K562 (cell line): Measurements from ENCODE around the gene BORCS5. TPM values are rescaled to one million over a fixed set of nuclear protein-coding genes. Genes with fewer than 3 reads are reported as not detected.

ENCODE experiments used
- ATAC-seq: fragments of 200-7000 bp; cut with Tn5 transposase; 3 replicates; pipeline ENCODE4 v1.9.1; 2020; ENCODE audit warnings: moderate library complexity
- BruUV-seq: library from RNA; stranded (reverse); fragments of 400-500 nt; replicated peaks from 2 replicates; lab custom pipeline; 2021; lab: Mats Ljungman, UMichigan
- CTCF ChIA-PET: fragments of 300-600 bp; formaldehyde crosslinking; extraction: SDS; loops from one replicate; lab custom pipeline; 2021; ENCODE audit warnings: low intra/inter-chr PET ratio; lab: Yijun Ruan, JAX
- POLR2A ChIA-PET: fragments of 300-600, 350-650 bp; sonication (Branson Sonifier 250); formaldehyde crosslinking; extraction: SDS; loops from one replicate; lab custom pipeline; 2021; ENCODE audit warnings: antibody characterized with exemption, inconsistent platforms; lab: Yijun Ruan, JAX
- DNase-seq, 4 experiments: peaks; one replicate each; pipeline versions ENCODE4 v3.0.0 to v3.0.0-alpha.2; 2011 to 2018; ENCODE audit warnings: low spot score in 3 of 4, mixed read lengths in 3 of 4; ENCODE audit errors: extremely low read depth in 1 of 4
- FAIRE-seq: peaks from 2 replicates; lab custom pipeline; 2011; peaks lifted over from hg19 to GRCh38; lab: Jason Lieb, UNC
- H2AFZ ChIP-seq: 2 replicates; pipeline ENCODE4 v1.6.0; 2011; ENCODE audit warnings: low read depth, low read length, control low read depth, inconsistent platforms
- H3K27ac ChIP-seq: fragments of 200-600 bp; 3 replicates; pipeline ENCODE4 v1.8.0; 2011; ENCODE audit warnings: low read depth, mild to moderate bottlenecking, control low read depth, inconsistent platforms, low read length, moderate library complexity, mixed read lengths; ENCODE audit errors: extremely low read depth
- H3K27me3 ChIP-seq, 2 experiments: fragments of 300-600 bp in 1 of 2; 2 replicates in 1 of 2; 3 replicates in 1 of 2; pipeline versions ENCODE4 v1.6.0 to v1.8.0; 2011; ENCODE audit warnings: inconsistent platforms in 2 of 2, low read length in 2 of 2, mild to moderate bottlenecking in 1 of 2, mixed read lengths in 1 of 2, moderate library complexity in 1 of 2; ENCODE audit not compliant: control insufficient read depth in 2 of 2, insufficient read depth in 2 of 2
- H3K36me3 ChIP-seq: fragments of 300-600 bp; 3 replicates; pipeline ENCODE4 v1.8.0; 2011; ENCODE audit warnings: mild to moderate bottlenecking, low read length, inconsistent platforms; ENCODE audit not compliant: control insufficient read depth, insufficient read depth
- H3K4me1 ChIP-seq, 2 experiments: fragments of 200-600 bp in 1 of 2; replicated peaks in 1 of 2; 2 replicates in 1 of 2; 3 replicates in 1 of 2; pipeline versions ENCODE4 v1.5.1 to v1.8.0; 2011; ENCODE audit warnings: inconsistent platforms in 2 of 2, low read length in 2 of 2, mild to moderate bottlenecking in 1 of 2, mixed read lengths in 1 of 2, moderate library complexity in 1 of 2; ENCODE audit not compliant: control insufficient read depth in 2 of 2, insufficient read depth in 2 of 2
- H3K4me2 ChIP-seq: 2 replicates; pipeline ENCODE4 v1.6.1; 2011; ENCODE audit warnings: low read length, control low read depth, inconsistent platforms, mixed read lengths; ENCODE audit not compliant: insufficient read depth
- H3K4me3 ChIP-seq: fragments of 200-600 bp; sonication (generic), shearing (Covaris generic); 2 replicates; pipeline ENCODE4 v1.5.1; 2016; ENCODE audit warnings: control low read depth, inconsistent platforms
- H3K79me2 ChIP-seq: fragments of 200-600 bp; 3 replicates; pipeline ENCODE4 v1.8.0; 2011; ENCODE audit warnings: low read length, inconsistent platforms; ENCODE audit not compliant: control insufficient read depth, insufficient read depth
- H3K9ac ChIP-seq, 2 experiments: 2 replicates each; pipeline versions ENCODE4 v1.6.0 to v1.6.1; 2011; ENCODE audit warnings: low read depth in 2 of 2, low read length in 2 of 2, control low read depth in 1 of 2, inconsistent platforms in 1 of 2, mild to moderate bottlenecking in 1 of 2, mixed read lengths in 1 of 2; ENCODE audit not compliant: insufficient read depth in 1 of 2
- H3K9me1 ChIP-seq: one replicate; pipeline ENCODE4 v1.6.0; 2011; ENCODE audit warnings: inconsistent platforms, mild to moderate bottlenecking, low read length, moderate library complexity; ENCODE audit not compliant: control insufficient read depth, insufficient read depth
- H3K9me3 ChIP-seq: replicated peaks from 2 replicates; pipeline ENCODE4 v1.5.1; 2011; ENCODE audit warnings: low read depth, low read length, inconsistent platforms; ENCODE audit not compliant: control insufficient read depth, insufficient read depth
- H4K20me1 ChIP-seq: replicated peaks from 2 replicates; pipeline ENCODE4 v1.6.1; 2011; ENCODE audit warnings: low read length, inconsistent platforms, mixed read lengths; ENCODE audit not compliant: control insufficient read depth, insufficient read depth
- DACH1 ChIP-seq: fragments of 450-650 bp; IDR thresholded peaks from 2 replicates; pipeline ENCODE4 v1.6.1; 2018; ENCODE audit not compliant: partially characterized antibody
- MEF2A ChIP-seq: IDR thresholded peaks from 2 replicates; pipeline ENCODE4 v1.6.1; 2011; ENCODE audit warnings: low read depth, mild to moderate bottlenecking, low read length, moderate library complexity; ENCODE audit not compliant: control insufficient read depth
- POLR2AphosphoS5 ChIP-seq: IDR thresholded peaks from 2 replicates; pipeline ENCODE4 v1.6.1; 2011; ENCODE audit warnings: mild to moderate bottlenecking, low read depth, low read length, moderate library complexity; ENCODE audit not compliant: control insufficient read depth, insufficient read depth
- PTBP1 ChIP-seq: fragments of 200-400 bp; formaldehyde crosslinking; IDR thresholded peaks from 2 replicates; pipeline ENCODE4 v1.6.1; 2017; ENCODE audit warnings: low read depth, low read length
- WHSC1 ChIP-seq: IDR thresholded peaks from one replicate; pipeline ENCODE4 v1.6.1; 2012; ENCODE audit warnings: low read length, control low read depth, inconsistent platforms
- ZNF277 ChIP-seq: fragments of 250-450 bp; sonication (Bioruptor Pico); IDR thresholded peaks from 2 replicates; pipeline ENCODE4 v1.8.0; 2022; ENCODE audit warnings: inconsistent platforms, mild to moderate bottlenecking, moderate library complexity, borderline replicate concordance
- WGBS: fragments of 100-300 bp; shearing (Covaris generic); methylation state at CpG from one replicate; pipeline ENCODE4 v1.1.6; 2016; ENCODE audit warnings: low coverage, mixed read lengths; ENCODE audit not compliant: insufficient coverage; ENCODE audit errors: missing lambda C conversion rate; 5-methylcytosine and 5-hydroxymethylcytosine counted together
- in situ Hi-C: fragments of 300-500 bp; cut with MboI; formaldehyde crosslinking; loops from 4 replicates; pipeline ENCODE4 v1.15.0; 2018; ENCODE audit warnings: inconsistent platforms, mixed read lengths
- intact Hi-C: fragments of 100-400 bp; cut with micrococcal nuclease; formaldehyde crosslinking; loops from 2 replicates; pipeline ENCODE4 v1.14.2; 2022
- polyA plus RNA-seq, 8 experiments: library from polyadenylated mRNA; depleted of rRNA in 4 of 8; stranded (reverse) in 5 of 8; unstranded in 3 of 8; fragments of >200 nt; fragmentation: Nextera tagmentation in 2 of 8; fragmentation: Illumina TruSeq in 1 of 8; extraction: Ambion mirVana in 2 of 8; extraction: Trizol in 1 of 8; gene quantifications; 2 replicates each; pipeline versions ENCODE4 v1.2.1 to v1.2.3, GENCODE V29; 2011 to 2014; ENCODE audit warnings: inconsistent platforms in 1 of 8, missing spikeins in 1 of 8
- total RNA-seq, 7 experiments: library from RNA; depleted of rRNA in 6 of 7; stranded (reverse); fragments of >200 nt in 6 of 7; fragmentation: Illumina TruSeq in 2 of 7; extraction: Trizol in 2 of 7; gene quantifications; 2 replicates each; pipeline versions ENCODE4 v1.2.1 to v1.2.3, GENCODE V29; 2011 to 2021; ENCODE audit warnings: low replicate concordance in 1 of 7

The BORCS5 gene
- total and polyA plus RNA-seq, 9 of the 15 experiments (the other 6 are each of a cell fraction or from before 2014, with no cell fraction given) = 0.31 to 12.4 (median 6.6) TPM

DNA sequence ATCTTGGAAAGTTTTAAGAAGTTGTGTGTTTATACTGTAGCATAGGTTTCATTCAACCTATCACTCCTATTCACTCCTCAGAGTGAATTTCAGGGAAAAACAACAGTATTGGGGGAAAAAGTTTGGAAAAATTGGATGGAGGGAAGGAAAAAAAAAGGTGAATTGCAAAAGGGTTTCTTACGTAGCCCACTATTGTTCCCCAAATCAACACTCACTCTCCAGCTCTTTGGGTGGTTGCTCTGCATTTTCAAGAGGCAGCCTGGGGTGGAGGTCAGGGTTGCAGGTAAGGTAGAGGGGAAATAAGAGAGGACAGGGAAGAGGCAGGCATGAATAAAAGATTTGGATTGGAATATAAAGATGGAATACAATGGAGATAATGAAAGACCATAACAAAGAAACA lies 42.3 kb downstream of the BORCS5 start:
- ChIA-PET POLR2A (no interaction called here), CTCF (no interaction called here)
- Histone ChIP-seq H3K9me3 (no peaks in the 10 kb centered on the region), H3K27me3 (no peaks in the 10 kb centered on the region), H3K9me1 (no peaks in the 10 kb centered on the region), H3K79me2 (no peaks in the 10 kb centered on the region), H3K36me3 (no peaks in the 10 kb centered on the region), H3K9ac (no peak overlapping the region), H3K4me3 (no peak overlapping the region), H4K20me1 (no peaks in the 10 kb centered on the region), H2AFZ (no peak overlapping the region), H3K4me1 (peaks cover 0 to 6% of the 10 kb centered on the region in 2 experiments; a peak in 3 of 5 replicates), H3K27ac (no peak overlapping the region), H3K4me2 (no peak overlapping the region)
- no CpG with 5 or more reads among the region's 1 CpG for WGBS
- DNase-seq (no peak), ATAC-seq (no peak), FAIRE-seq (no peak)
- BruUV-seq = no TSS peak
- intact Hi-C loops (no loop called here), in situ Hi-C loops (no loop called here)
- TF ChIP-seq DACH1 (no peak), POLR2AphosphoS5 (no peak), ZNF277 (CRISPR knock-in tag) (no peak)

DNA sequence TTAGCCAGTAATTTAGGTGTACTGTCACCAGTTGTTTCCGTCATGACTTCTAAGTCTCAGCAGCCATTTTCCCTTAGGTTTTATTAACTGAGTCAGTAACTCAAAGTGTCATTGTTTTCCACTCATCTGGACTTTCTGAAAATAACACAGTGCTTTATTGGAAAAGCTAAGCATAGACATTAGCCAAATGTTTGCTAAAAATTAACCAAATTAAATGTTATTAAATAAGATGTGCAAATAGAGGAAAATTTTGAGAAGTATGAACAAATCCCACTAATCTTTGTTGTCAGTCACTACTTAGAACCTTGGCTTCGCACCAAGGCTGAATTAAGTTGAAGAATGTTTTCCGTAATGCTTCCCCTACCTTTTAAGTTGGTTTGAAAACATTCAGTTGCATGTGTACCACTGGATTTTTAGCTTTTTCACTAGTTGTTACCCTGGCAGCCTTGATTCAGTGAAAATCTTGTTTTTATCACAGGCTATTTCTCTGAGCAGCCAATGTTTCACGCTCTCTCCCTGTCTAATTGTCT lies 43.0 kb downstream of the BORCS5 start:
- Histone ChIP-seq H3K4me3 (no peak overlapping the region), H2AFZ (no peak overlapping the region), H3K4me1 (peaks cover 0 to 6% of the 10 kb centered on the region in 2 experiments; a peak in 3 of 5 replicates), H3K9ac (no peak overlapping the region), H3K27me3 (no peaks in the 10 kb centered on the region), H3K9me3 (no peaks in the 10 kb centered on the region), H3K36me3 (no peaks in the 10 kb centered on the region), H4K20me1 (no peaks in the 10 kb centered on the region), H3K9me1 (no peaks in the 10 kb centered on the region), H3K4me2 (no peak overlapping the region), H3K27ac (no peak overlapping the region), H3K79me2 (no peaks in the 10 kb centered on the region)
- ATAC-seq (no peak), FAIRE-seq (no peak), DNase-seq (no peak)
- BruUV-seq = no TSS peak
- intact Hi-C loops (no loop called here), in situ Hi-C loops (no loop called here)
- ChIA-PET POLR2A (no interaction called here), CTCF (interaction anchor here (0.6 kb wide), 1 partner anchor 342 kb away, joined by 3 read pairs; no protein-coding TSS in a partner anchor)
- 87% methylated on average over 3 of the region's 4 CpGs for WGBS
- TF ChIP-seq MEF2A = no peak
- TF ChIP-seq WHSC1 = no peak
- no peak for TF ChIP-seq PTBP1
